C4-2B (cell line): Measurements from ENCODE around the gene FRAS1.

Experiments
- ZFX ChIP-seq: fragments of 450-650 bp; IDR thresholded peaks from 2 replicates; pipeline ENCODE4 v1.6.1; 2017
- TF ChIP-seq, protein P1 (sequence below): fragments of 450-650 bp; conservative IDR thresholded peaks from 2 replicates; pipeline ENCODE4 v1.5.1; 2017; ENCODE audit warnings: mild to moderate bottlenecking

GRCh38 chr4:78310007-78310739, 253.1 kb downstream of the FRAS1 start:
- TF ChIP-seq, protein P1, sequence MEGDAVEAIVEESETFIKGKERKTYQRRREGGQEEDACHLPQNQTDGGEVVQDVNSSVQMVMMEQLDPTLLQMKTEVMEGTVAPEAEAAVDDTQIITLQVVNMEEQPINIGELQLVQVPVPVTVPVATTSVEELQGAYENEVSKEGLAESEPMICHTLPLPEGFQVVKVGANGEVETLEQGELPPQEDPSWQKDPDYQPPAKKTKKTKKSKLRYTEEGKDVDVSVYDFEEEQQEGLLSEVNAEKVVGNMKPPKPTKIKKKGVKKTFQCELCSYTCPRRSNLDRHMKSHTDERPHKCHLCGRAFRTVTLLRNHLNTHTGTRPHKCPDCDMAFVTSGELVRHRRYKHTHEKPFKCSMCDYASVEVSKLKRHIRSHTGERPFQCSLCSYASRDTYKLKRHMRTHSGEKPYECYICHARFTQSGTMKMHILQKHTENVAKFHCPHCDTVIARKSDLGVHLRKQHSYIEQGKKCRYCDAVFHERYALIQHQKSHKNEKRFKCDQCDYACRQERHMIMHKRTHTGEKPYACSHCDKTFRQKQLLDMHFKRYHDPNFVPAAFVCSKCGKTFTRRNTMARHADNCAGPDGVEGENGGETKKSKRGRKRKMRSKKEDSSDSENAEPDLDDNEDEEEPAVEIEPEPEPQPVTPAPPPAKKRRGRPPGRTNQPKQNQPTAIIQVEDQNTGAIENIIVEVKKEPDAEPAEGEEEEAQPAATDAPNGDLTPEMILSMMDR, result no peak
- TF ChIP-seq ZFX, result no peak
